Suppressor macrophage treated with lipopolysaccharide for 1 hour (primary cell): ENCODE data around the gene EIF4G1.

Experiments used
- DNase-seq, 3 donors: peaks; one replicate each; pipeline ENCODE4 v3.0.0-alpha.2; 2020 to 2022

EIF4G1 gene

DNA sequence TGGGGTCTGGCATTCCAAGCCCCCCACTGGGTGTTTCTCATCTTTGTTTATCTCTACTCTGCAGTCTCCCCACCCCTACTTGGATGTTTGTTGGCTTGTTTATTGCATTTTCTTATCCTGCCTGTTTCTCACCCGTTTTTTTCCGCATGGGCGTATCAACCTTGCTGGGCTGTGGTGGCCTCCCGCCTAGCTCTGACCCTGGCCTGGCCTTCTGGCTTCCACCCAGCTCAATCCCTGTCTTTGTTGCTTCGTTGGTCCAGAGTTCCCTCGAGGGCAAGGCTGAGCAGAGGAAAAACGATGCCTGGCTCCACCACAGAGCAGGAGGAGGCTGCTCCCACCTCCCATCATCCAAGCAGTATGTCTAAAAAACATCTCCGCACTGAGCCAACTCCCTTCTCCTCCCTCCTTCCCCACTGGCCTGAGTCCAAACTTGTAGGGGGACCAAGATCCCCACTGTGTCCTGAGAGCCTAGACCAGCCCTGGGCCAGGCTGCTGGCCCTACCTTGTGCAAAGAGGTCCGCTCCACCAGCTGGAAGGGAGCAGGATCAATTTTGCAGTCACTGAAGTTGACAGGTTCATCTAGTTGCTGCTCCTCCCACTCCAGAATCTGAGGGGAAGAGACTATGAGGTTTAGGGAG is 37.2 kb downstream of the EIF4G1 start:
- DNase-seq: no peak

DNA sequence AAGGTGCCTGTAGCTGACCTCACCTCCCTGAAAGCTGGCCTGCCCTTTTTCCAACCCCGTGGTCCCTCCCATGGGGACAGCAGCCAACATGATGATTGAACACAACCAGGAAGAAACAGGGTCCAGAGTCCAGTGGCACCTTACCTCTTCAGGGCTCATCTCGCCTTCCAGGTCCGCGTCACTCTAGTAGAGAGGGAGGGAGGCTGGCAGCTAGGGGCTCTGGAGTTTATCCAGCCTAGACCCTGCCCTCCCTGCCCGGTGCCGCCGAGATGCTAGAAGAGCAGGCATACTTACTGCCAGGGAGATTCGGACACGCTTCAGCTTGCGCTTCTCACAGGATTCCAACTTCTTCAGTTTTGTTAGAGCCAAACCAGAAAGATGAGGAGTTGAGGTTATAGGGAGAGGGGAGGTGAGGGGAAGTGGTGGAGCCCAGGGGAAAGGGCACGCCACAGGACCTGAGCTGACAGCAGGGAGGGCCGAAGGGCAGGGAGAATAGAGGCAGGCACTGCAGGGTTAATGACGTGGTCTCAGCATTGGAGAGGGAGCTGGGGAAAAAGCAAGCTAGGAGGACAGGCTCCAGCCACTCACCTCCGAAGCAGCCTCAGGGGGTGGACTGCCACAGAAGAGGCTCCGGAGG is 37.9 kb downstream of the EIF4G1 start:
- no peak for DNase-seq

DNA sequence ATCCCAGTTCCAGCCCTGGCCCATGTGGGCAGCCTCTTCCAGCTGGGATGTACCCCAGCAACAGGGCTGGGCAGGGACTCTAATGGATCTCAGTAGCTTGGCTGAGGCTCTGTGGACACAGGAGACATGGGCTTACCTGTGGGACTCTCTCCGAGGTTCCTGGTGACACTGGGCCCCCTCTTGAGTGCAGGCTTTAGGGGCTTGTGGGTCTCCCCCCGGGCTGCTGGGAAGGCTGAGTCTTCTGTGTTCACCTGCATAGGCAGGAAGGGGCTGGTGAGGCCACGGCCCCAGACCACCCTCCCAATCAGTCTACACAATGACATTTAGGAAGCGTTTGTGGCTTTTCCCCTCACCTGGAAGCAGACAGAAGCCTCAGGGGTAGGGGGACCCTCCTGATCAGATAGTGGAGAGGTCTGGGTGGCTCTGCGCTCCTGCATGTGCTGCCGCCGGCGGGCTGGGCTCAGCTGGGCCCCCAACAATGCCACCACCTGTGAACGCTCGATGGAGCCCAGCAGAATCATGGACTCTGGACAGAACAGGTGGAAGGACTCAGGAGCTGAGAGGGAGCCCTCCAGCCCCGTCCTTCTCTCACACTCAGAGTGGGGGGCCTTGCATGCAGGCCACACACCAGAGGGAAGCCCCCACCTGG is 38.6 kb downstream of the EIF4G1 start:
- no peak for DNase-seq

- DNase-seq: no peak
These were observed 39.1 kb downstream of the EIF4G1 start for GRCh38 chr3:184353546-184353941.

DNA sequence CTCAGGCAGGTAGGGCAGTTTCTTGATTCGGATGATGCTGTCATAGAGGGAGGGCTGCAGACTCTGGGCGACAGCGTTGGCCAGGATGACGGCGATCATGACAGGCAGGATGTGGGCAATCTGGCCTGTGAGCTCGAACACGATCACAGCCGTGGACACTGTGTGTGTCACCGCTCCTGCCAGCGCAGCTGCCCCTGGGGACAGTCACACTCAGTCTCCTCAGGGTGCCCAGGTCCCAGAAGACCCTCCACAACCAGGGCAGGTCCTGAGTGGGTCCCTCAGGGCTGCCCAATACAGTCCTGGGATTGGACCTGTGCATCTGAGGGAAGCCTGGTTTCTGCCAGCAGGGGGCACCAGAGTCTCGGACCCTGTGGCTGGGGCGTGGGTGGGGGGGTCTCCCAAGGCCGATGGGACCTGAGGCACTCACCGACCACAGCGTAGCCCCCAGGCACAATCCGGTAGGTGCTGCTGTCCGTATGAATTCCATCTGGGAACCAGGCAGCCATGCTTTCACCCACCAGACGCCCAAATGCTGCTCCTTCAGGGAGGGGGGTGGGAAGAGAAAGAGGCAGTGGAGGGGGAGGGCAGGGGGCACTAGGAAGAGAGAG is 39.8 kb downstream of the EIF4G1 start:
- peak; percentile 42 to 82 (median 67) for DNase-seq

GRCh38 chr3:184354754-184355153 is 40.3 kb downstream of the EIF4G1 start:
- DNase-seq: no peak

DNA sequence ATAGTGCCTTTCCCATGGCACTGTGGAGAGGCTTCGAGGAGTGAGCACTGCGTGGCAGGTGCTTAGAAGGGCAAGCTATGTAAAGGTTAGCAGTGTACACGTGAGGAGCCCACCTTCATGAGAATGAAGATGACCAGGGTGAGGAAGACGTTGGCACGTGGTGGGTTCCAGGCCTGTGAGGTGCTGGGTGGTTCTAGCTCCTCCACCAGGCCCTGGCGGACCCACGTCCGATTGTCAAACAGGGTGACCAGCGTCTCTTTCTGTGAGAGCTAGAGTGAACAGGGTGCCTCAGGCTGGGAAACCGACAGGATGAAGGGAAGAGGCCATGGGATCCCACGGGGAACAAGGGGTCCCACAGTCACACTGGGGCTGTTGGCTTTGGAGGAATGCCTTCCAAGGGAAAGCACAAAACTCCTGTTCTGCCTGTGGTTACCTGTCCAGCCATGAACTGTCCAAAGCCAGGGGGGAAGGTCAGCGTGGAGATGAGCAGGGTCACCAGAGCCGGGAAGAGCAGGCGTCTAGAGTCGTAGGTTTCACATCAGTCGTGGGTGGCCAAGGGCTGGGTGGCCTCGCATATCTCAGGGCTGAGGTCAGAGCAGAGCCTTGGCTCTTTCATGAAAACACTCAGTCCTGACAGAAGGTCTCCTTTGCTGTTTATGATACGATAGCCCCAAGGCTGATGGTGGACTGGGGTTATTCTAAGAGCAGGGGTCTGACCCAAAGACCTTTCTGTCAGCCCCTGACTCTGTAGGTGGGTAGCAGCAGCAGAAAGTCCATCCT is 41.0 kb downstream of the EIF4G1 start:
- DNase-seq: no peak

DNA sequence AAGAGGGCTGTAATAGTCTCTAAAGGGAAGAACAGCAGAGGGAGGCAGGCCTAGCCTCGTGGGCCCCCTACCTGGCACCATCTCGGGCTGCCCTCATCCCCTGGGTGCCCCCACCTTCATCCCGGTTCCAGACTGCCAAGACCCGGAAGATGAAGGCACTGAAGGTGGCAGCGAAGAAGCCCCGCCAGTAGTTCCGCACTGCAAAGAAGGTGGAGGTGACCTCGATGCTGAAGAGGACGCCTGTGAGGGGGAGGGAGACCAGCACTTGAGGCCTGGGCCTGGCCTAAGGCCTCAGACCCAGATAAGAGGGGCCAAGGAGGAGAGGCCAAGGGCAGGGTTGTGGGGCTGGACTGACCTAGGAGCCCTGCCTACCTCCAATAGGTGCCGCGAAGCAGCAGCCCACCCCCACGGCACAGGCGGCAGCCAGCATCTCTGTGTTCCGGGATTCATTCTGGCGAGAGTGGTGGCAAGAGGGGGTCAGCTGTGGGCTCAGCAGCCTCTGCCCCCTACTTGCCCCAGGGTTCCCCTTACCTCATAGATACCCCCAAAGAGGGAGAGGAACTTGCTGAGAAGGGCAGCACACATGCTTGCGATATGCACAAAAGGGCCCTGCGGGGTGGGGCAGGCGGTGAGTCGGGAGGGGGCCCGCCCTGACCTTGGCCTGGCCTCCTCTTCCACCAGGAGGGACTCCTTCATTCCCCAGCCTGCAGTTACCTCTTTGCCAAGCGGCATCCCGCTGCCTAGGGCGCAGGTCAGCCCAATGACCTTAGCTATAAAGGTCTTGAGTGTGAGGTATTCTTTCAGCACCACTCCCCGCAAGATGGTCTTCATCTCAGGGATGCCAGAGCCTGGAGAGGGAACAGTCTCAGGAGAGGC is 43.1 kb downstream of the EIF4G1 start:
- DNase-seq: no peak

DNA sequence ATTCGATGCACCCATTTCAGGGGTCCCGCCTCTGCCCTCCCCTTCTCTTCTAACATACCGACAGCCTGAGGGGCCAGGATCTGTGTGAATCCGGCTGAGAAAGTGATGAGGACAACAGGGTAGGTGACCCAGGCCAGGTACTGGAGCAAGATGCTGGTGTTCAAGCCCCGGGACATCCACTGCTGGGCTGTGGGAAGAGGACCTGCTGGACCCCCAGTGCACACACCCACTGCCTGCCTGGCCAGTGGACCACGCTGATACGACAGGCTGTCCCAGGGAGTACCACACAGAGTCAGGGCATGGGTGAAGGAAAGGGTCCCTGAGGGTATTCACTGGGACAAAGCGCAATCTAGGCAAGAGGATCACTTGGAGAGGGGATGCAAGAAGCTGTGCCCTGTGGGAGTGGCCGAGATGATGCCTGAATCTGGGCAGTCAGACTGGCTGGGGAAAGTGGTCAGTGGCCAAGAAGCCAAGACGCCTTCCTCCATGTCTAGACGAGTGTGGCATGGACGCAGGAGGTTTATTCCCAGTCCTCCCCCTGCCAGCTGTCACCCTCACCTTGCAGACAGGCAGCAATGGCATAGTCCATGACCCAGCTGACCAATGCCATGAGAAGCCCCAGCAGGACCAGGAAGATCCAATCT is 43.8 kb downstream of the EIF4G1 start:
- DNase-seq: no peak

DNA sequence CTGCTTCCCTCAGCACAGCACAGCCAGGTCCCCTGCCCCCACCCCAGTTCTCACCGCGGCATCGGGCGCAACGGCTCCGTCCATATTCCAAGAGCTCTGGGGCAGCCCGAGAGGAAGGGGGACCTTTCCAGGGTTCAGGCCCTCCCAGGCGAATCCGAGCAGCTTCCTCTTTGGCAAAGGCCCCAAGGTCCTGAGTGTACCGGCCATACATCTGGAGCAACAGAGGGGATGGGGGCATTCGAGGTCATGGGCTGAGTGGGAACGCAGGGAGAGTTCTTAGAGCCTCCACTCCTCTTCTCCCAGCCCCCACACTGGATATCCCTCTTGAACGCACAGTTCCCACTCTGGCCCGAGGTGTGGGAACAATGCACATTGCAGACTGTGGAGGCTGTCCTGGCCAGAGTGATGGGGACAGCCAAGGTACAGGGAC is 44.5 kb downstream of the EIF4G1 start:
- DNase-seq: no peak

GRCh38 chr3:184359610-184360009 is 45.2 kb downstream of the EIF4G1 start:
- DNase-seq: no peak

DNA sequence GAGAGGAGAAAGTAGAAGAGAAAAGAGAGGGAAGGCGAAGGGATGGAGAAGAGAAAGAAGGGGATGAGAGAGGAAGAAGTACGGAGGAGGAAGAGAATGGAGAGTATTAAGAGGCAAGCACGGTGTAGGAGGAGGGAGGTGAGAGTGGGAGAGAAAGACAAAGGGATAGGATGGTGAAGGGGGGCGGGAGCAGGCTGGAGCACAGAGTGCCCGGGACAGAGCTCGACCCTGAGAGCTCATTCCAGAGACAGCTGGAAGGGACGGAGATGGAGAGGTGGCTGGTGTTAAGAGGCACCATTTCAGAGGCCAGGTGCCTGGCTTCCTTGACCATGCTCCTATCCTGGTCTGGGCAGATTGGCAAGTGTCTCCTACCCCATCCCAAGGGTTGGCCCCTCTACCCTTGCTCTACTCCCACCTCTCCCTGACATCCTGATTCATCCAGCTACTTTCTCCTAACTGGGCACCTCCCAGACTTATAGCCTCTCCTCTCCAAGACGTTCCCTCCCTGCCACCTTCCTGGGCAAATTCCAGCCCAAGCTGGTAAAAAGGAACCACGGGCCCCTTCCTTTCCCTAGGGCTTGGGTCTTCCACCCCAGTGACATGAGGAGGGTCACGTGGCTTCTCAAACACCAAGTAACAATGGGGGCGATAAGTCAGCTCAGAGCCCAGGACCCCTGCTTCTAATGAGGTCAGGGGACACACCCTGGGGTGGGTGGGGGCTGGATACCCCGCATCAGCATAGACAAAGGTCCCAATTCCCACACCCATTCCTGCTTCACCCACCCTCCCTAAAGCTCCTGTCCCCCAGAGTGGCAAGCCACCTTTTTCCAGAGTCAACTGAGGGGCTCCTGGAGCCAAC is 45.9 kb downstream of the EIF4G1 start:
- no peak for DNase-seq

DNA sequence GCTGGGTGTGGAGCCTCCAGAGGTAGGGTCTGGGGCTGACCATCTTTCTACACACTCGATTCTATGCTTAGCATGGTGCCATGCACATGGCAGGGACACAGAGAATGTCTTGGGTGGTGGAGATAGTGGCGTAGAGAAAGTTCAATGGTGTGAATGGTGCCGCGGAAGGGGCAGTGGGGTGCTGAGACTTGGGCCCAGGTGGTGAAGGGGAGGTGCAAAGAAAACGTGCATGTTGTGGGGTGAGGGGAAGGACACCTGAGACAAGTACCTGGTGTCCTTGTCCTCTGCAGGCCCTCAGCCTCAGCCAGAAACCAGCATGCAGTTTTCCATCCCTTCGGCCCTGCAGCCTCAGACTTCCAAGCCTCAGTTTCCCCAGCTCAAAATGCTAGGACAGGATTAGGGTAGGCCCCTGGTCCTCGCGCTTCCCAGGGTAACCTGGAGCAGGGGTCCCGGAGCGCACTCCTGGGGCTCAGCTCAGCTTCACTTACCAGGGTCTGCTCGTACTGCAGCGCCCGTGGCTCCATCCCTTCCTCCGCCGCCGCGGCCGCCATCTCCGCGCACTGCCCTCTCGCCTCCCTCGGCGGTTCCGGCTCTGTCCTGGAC is 46.6 kb downstream of the EIF4G1 start:
- no peak for DNase-seq

- peak; percentile 55 to 86 (median 66) for DNase-seq
These were observed 47.1 kb downstream of the EIF4G1 start, which contains the start of the genes CLCN2 and POLR2H for GRCh38 chr3:184361532-184361931. Gene CLCN2 (minus strand): TSS chr3:184361605. CDS start chr3:184361479, 126 bp downstream. Gene POLR2H (plus strand): TSS chr3:184361710. CDS start chr3:184363493, 1,783 bp downstream.

GRCh38 chr3:184361932-184362667 is 47.7 kb downstream of the EIF4G1 start:
- peak; percentile 33 to 61 (median 36) for DNase-seq

DNA sequence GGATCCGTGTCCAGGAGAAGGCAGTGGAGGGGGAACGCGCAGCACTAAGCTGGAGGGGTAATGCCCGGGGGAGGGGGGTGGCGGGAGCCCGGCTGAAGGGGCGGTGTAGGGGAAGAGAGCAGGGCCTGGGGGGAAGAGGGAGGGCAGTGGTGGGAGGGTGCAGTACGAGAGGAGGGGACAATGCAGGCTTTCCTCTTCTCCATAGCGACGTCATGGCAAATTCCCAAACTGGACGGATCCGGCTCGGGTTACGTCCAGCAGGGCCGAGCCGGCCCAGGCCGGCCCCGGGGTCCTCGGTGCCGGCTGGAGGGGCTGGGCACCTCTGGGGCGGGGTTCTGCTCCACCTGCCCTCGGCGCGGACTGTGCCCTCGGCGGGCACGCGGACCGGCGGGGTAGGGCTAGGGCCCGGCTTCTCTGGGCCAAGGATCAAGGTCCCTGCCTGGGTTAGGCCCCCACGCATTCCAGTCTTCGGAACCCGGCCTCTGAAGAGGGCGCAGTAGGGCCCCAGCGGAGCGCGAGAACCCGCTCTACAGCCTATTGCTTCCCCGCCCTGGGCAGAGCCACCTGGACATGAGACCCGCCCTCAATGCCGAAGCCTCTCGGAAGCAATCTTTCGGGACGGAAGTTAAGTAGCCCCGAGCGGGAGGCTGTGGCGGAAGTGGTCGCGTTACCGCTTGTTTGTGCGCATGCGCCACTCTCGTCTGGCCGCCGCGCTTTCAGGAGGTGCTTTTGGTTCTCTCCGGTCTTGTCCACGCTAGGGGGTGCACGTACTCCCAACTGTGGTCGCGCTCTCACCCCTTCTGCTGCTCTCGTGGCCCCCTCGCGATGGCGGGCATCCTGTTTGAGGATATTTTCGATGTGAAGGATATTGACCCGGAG is 48.5 kb downstream of the EIF4G1 start:
- DNase-seq: peak; percentile 96 to 98 (median 98)

- no peak for DNase-seq
These were observed 52.3 kb downstream of the EIF4G1 start for GRCh38 chr3:184366619-184367289.
